ENCODE data around the gene VPS4A. TPM values are rescaled to one million over a fixed set of nuclear protein-coding genes. Genes with fewer than 3 reads are reported as not detected.

VPS4A gene
- total RNA-seq (2021; ENCODE audit: unreplicated experiment) (42.2 TPM), Bru-seq, nascent RNA (percentile 68 among the genes with signal in this experiment), BruChase-seq, experiment 1, labeled RNA remaining after a 6-hour chase (percentile 95 among the genes with signal in this experiment), BruChase-seq, experiment 2, labeled RNA remaining after a 2-hour chase (percentile 86 among the genes with signal in this experiment)
- polyA plus RNA-seq (2012): 46.9 and 53.1 TPM in 2 replicates
- long read RNA-seq, full-length matches to known transcripts: 127 of 197 reads
- long read RNA-seq, partial matches to known transcripts: 41 of 197 reads
- long read RNA-seq, other reads (novel, unspliced or antisense): 29 of 197 reads

- ChIA-PET RAD21 (ENCODE audit: low non-redundant PET in 1 of 2, low total read pairs in 2 of 2, uncharacterized antibody in 2 of 2, unreplicated experiment in 2 of 2) (no interaction called here), CTCF (no interaction called here), POLR2A (no interaction called here)
- H4K20me1 ChIP-seq (ENCODE audit: insufficient read depth): no peaks in the 10 kb centered on the region
- H3K4me2 ChIP-seq (ENCODE audit: low read length): peak within 1 kb of the TSS; percentile 96
- peaks cover 11 to 14% of the 10 kb centered on the region in 2 experiments; a peak in 3 of 4 replicates for H3K36me3 ChIP-seq (ENCODE audit: control insufficient read depth in 1 of 2, insufficient read depth in 2 of 2, low read length in 2 of 2)
- H3K4me1 ChIP-seq (ENCODE audit: control insufficient read depth in 1 of 2, insufficient read depth in 2 of 2, low read length in 2 of 2): peaks cover 6 to 14% of the 10 kb centered on the region in 2 experiments
- DNase-seq (ENCODE audit: low read depth, low spot score): peak; percentile 89
- no peak within 1 kb of the TSS for H2AFZ ChIP-seq (ENCODE audit: low read depth, low read length, poor library complexity, severe bottlenecking)
- peak within 1 kb of the TSS; percentile 84 to 89 for H3K4me3 ChIP-seq (replicated peaks in 1 of 2; ENCODE audit: low read depth in 1 of 2, low read length in 2 of 2)
- intact Hi-C loops (cut with micrococcal nuclease): no loop called here
- H3K9me3 ChIP-seq (ENCODE audit: control insufficient read depth in 1 of 2, insufficient read depth in 1 of 2, low read depth in 1 of 2, low read length in 2 of 2): no peaks in the 10 kb centered on the region
- no peaks in the 10 kb centered on the region for H3K27me3 ChIP-seq (ENCODE audit: insufficient read depth, low read length)
- H3K9me2 ChIP-seq (ENCODE audit: insufficient read depth): no peaks in the 10 kb centered on the region
- peak within 1 kb of the TSS; percentile 85 for H3K9ac ChIP-seq (ENCODE audit: low read length)
- ATAC-seq: peak; percentile 96
- H3K27ac ChIP-seq (ENCODE audit: low read depth, low read length): peak within 1 kb of the TSS; percentile 85
- peaks cover 44% of the 10 kb centered on the region for H3K79me2 ChIP-seq (ENCODE audit: insufficient read depth, low read length)
- peak; percentile 63 for TF ChIP-seq RAD21 (IDR thresholded peaks at IDR 0.05; ENCODE audit: low read depth)
- TF ChIP-seq ZFX (IDR thresholded peaks at IDR 0.05): no peak
- TF ChIP-seq YY1 (IDR thresholded peaks at IDR 0.05; ENCODE audit: extremely low read depth, insufficient replicate concordance, low read depth, low read length): peak; percentile 53
- TF ChIP-seq CEBPB (IDR thresholded peaks at IDR 0.05; ENCODE audit: low read depth): no peak
- TF ChIP-seq CTCF (IDR thresholded peaks at IDR 0.05 in 2 of 3, conservative IDR thresholded peaks at IDR 0.05 in 1 of 3; ENCODE audit: borderline replicate concordance in 1 of 3, insufficient read depth in 1 of 3, low read depth in 2 of 3, low read length in 2 of 3): peak; percentile 58 to 87 (median 65)
- TF ChIP-seq ZNF274 (IDR thresholded peaks at IDR 0.05; ENCODE audit: low read depth, low read length): no peak
- TF ChIP-seq TCF7L2 (IDR thresholded peaks at IDR 0.05; ENCODE audit: borderline replicate concordance, extremely low read depth, insufficient read depth, insufficient read length): no peak
- peak; percentile 79 for TF ChIP-seq POLR2AphosphoS5 (IDR thresholded peaks at IDR 0.05; ENCODE audit: low read depth, low read length)
- TF ChIP-seq POLR2A (IDR thresholded peaks at IDR 0.05; ENCODE audit: borderline replicate concordance, extremely low read depth, insufficient read depth, insufficient read length): peak; percentile 53
- no peak for TF ChIP-seq SP1 (IDR thresholded peaks at IDR 0.05; ENCODE audit: low read depth)
- peak; percentile 9 for TF ChIP-seq ZBTB33 (IDR thresholded peaks at IDR 0.05; ENCODE audit: extremely low read depth, insufficient replicate concordance, low read length)
- no peak for TF ChIP-seq JUND (IDR thresholded peaks at IDR 0.05)
- peak; percentile 85 for TF ChIP-seq CBX3 (IDR thresholded peaks at IDR 0.05; ENCODE audit: low read depth)
- TF ChIP-seq ATF3 (IDR thresholded peaks at IDR 0.05): no peak
- no peak for TF ChIP-seq EZH2 (IDR thresholded peaks at IDR 0.05)
- BruUV-seq (replicated peaks): TSS peak; percentile 67
Observed at GRCh38 chr16:69310653-69311532, at the start of gene VPS4A. Gene VPS4A, plus strand, starts transcription at chr16:69311350. Its CDS starts 162 bp downstream, at chr16:69311512.

Data from HCT116 (cell line).